Activated T-cell treated with anti-CD3 and anti-CD28 coated beads, Interleukin-2, amount 50 U/mL, for 24 hours (primary cell): ENCODE results near the gene FKBP4.
A peak's percentile ranks its signal among the peaks of the same experiment; 100 is the strongest.
"Not testable (repeated sequence)": the region's sequence is repeated elsewhere in the genome, so short reads cannot be mapped to it uniquely, and the experiment has no call there.

Source experiments
- DNase-seq: peaks from one replicate; pipeline ENCODE4 v3.0.0-alpha.2; 2020
- H3K27ac Mint-ChIP-seq: 2 replicates; pipeline ENCODE4 v1.8.0; 2020; ENCODE audit warnings: mild to moderate bottlenecking, mixed read lengths
- H3K27me3 Mint-ChIP-seq: 2 replicates; pipeline ENCODE4 v1.8.0; 2020; ENCODE audit warnings: mixed read lengths
- H3K36me3 Mint-ChIP-seq: 2 replicates; pipeline ENCODE4 v1.8.0; 2020; ENCODE audit warnings: low read depth, mixed read lengths
- H3K4me1 Mint-ChIP-seq: 2 replicates; pipeline ENCODE4 v1.8.0; 2020; ENCODE audit warnings: low read depth, mixed read lengths
- H3K4me3 Mint-ChIP-seq: 2 replicates; pipeline ENCODE4 v1.8.0; 2020; ENCODE audit warnings: mild to moderate bottlenecking, moderate library complexity, mixed read lengths
- H3K9me3 Mint-ChIP-seq: 2 replicates; pipeline ENCODE4 v1.8.0; 2020; ENCODE audit warnings: mixed read lengths

FKBP4 gene

GRCh38 chr12:2769866-2770533 is 24.8 kb upstream of the FKBP4 start:
- H3K27me3 Mint-ChIP-seq: no peaks in the 10 kb centered on the region
- H3K4me3 Mint-ChIP-seq: no peak overlapping the region
- no peak overlapping the region for H3K27ac Mint-ChIP-seq
- no peaks in the 10 kb centered on the region for H3K4me1 Mint-ChIP-seq
- DNase-seq: no peak
- no peaks in the 10 kb centered on the region for H3K36me3 Mint-ChIP-seq
- H3K9me3 Mint-ChIP-seq: no peaks in the 10 kb centered on the region

DNA sequence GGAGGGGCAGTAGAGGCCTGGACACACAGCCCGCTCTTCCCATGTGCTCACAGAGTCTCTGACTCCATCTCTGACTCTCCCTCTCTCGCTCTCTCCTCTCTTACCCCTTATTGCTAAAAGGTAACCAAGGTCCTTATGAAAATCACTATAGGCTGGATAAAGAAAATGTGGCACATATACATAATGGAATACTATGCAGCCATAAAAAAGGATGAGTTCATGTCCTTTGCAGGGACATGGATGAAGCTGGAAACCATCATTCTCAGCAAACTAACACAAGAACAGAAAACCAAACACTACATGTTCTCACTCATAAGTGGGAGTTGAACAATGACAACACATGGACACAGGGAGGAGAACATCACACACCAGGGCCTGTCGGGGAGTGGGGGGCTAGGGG is 24.2 kb upstream of the FKBP4 start:
- not testable (repeated sequence) for H3K4me1 Mint-ChIP-seq, H3K9me3 Mint-ChIP-seq, H3K36me3 Mint-ChIP-seq, DNase-seq, H3K27me3 Mint-ChIP-seq, H3K27ac Mint-ChIP-seq, H3K4me3 Mint-ChIP-seq

- H3K9me3 Mint-ChIP-seq: no peaks in the 10 kb centered on the region
- no peak for DNase-seq
- no peaks in the 10 kb centered on the region for H3K36me3 Mint-ChIP-seq
- H3K27me3 Mint-ChIP-seq: no peaks in the 10 kb centered on the region
- H3K4me1 Mint-ChIP-seq: no peaks in the 10 kb centered on the region
- no peak overlapping the region for H3K4me3 Mint-ChIP-seq
- H3K27ac Mint-ChIP-seq: no peak overlapping the region
Measured at GRCh38 chr12:2772370-2772769, 22.4 kb upstream of the FKBP4 start.

DNA sequence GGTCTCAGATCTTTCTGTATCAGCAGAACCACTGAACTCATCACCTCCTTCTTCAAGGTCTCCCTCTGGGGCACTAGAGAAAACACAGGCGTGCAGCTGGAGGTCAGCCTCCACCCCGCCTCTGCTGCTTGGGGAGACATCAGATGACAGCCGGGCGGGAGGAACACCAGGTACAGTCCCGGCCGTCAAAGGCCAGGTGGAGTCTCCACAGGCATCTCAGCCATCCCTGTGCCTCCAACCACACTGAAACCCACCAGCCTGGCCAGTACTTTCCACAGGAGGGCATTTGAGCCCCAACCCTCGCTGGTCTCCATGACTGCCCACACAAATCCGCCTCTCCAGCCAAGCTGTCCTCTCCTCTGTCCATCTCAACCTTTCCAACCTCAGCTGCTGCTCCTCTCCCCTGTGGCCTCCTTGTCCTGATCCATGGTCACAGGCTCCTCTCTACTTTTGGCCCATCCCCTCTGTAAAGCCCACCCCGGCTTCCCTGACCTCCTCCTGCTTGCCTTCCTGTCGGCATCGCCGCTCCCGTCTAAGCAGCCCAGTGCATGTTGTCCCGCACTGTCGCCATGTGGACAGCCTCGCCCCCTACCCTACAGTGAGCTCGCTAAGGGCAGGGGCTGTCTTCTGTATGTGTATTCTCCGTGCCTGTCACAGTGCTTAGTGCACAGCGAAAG is 21.4 kb upstream of the FKBP4 start:
- no peak for DNase-seq
- H3K27me3 Mint-ChIP-seq: peaks cover 2% of the 10 kb centered on the region
- no peaks in the 10 kb centered on the region for H3K9me3 Mint-ChIP-seq
- no peaks in the 10 kb centered on the region for H3K4me1 Mint-ChIP-seq
- no peaks in the 10 kb centered on the region for H3K36me3 Mint-ChIP-seq
- H3K27ac Mint-ChIP-seq: no peak overlapping the region
- no peak overlapping the region for H3K4me3 Mint-ChIP-seq

- Mint-ChIP-seq H3K9me3 (no peaks in the 10 kb centered on the region), H3K36me3 (no peaks in the 10 kb centered on the region), H3K4me3 (no peak overlapping the region), H3K4me1 (no peaks in the 10 kb centered on the region), H3K27ac (no peak overlapping the region), H3K27me3 (peaks cover 2% of the 10 kb centered on the region)
- DNase-seq: no peak
Measured at GRCh38 chr12:2775431-2775830, 19.3 kb upstream of the FKBP4 start.

DNA sequence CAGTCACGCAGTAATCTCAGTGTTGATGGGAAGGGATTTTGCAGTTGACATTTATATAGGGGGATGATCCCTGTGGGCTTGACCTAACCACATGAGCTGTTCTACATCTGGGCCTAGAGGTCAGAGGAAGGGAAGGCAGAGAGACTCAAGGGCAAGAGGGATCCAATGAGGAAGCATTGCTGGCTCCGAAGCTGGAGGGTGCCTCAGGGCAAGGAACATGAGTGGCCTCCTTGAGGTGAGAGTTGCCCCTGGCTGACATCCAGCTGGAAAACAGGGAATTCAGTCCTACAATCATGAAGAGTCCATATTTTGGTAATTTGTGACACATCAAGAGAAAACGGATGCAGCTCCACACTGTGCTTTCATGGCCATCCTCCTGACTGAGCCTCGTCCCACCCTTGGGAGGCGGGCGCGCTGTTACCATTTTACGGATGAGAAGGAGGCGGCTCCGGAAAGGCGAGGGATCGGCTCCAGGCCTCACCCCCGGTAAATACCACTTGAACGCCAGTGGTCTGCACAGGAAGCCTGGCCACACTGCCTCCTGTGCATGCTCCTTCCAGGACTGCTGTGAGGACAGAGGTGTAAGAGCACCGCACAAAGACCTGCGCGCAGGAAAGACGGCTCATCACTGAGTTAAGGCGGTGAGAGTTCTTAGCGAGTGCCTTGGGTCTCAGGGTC is 18.5 kb upstream of the FKBP4 start:
- peaks cover 2% of the 10 kb centered on the region for H3K27me3 Mint-ChIP-seq
- H3K4me3 Mint-ChIP-seq: no peak overlapping the region
- no peak for DNase-seq
- H3K36me3 Mint-ChIP-seq: no peaks in the 10 kb centered on the region
- H3K4me1 Mint-ChIP-seq: no peaks in the 10 kb centered on the region
- no peak overlapping the region for H3K27ac Mint-ChIP-seq
- H3K9me3 Mint-ChIP-seq: no peaks in the 10 kb centered on the region

- no peaks in the 10 kb centered on the region for H3K36me3 Mint-ChIP-seq
- H3K27ac Mint-ChIP-seq: no peak overlapping the region
- no peaks in the 10 kb centered on the region for H3K9me3 Mint-ChIP-seq
- no peak for DNase-seq
- no peak overlapping the region for H3K4me3 Mint-ChIP-seq
- H3K27me3 Mint-ChIP-seq: peaks cover 13% of the 10 kb centered on the region
- peaks cover 7% of the 10 kb centered on the region for H3K4me1 Mint-ChIP-seq
Measured at GRCh38 chr12:2779281-2779680, 15.5 kb upstream of the FKBP4 start.

GRCh38 chr12:2783936-2784600 is 10.7 kb upstream of the FKBP4 start:
- peak; percentile 72 for DNase-seq
- peak overlapping the region; percentile 73 for H3K4me3 Mint-ChIP-seq

DNA sequence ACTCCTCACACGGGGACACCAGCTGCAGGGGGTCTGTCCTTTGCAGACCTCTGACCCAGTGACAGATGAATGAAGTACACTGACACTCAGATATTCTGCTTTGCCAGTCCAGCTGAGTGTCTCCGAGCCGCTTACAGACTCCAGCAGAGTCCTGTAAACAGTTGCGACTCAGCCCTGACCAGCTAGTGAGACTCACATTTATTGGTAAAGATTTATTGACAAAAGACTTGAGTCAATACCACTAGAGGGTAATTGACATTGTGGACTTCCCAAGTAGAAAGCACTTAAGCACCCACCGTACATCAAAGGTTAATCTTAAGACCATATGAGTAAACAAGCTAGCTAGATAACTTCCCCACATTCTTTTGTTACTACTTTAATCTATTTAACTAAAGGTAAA is 9.8 kb upstream of the FKBP4 start:
- no peak for DNase-seq
- Mint-ChIP-seq H3K27me3 (peaks cover 20% of the 10 kb centered on the region), H3K9me3 (no peaks in the 10 kb centered on the region), H3K4me3 (no peak overlapping the region), H3K27ac (no peak overlapping the region), H3K36me3 (no peaks in the 10 kb centered on the region), H3K4me1 (peaks cover 8% of the 10 kb centered on the region)

More at GRCh38 chr12:2783936-2784600, 10.7 kb upstream of the FKBP4 start:
- Mint-ChIP-seq H3K27me3 (peaks cover 20% of the 10 kb centered on the region), H3K4me1 (peaks cover 8% of the 10 kb centered on the region), H3K36me3 (no peaks in the 10 kb centered on the region), H3K27ac (no peak overlapping the region), H3K9me3 (no peaks in the 10 kb centered on the region)

- H3K36me3 Mint-ChIP-seq: peaks cover 3% of the 10 kb centered on the region
- no peaks in the 10 kb centered on the region for H3K27me3 Mint-ChIP-seq
- DNase-seq: no peak
- H3K4me1 Mint-ChIP-seq: peaks cover 3% of the 10 kb centered on the region
- H3K4me3 Mint-ChIP-seq: no peak overlapping the region
- H3K27ac Mint-ChIP-seq: no peak overlapping the region
- no peaks in the 10 kb centered on the region for H3K9me3 Mint-ChIP-seq
Measured at GRCh38 chr12:2791089-2791488, 3.7 kb upstream of the FKBP4 start.

GRCh38 chr12:2792671-2793500 is 1.9 kb upstream of the FKBP4 start:
- peaks cover 20% of the 10 kb centered on the region for H3K4me1 Mint-ChIP-seq
- peaks cover 21% of the 10 kb centered on the region for H3K36me3 Mint-ChIP-seq
- peak overlapping the region; percentile 18 for H3K27ac Mint-ChIP-seq
- H3K9me3 Mint-ChIP-seq: no peaks in the 10 kb centered on the region
- DNase-seq: no peak
- peak overlapping the region; percentile 78 for H3K4me3 Mint-ChIP-seq
- H3K27me3 Mint-ChIP-seq: no peaks in the 10 kb centered on the region

- H3K27ac Mint-ChIP-seq: no peak overlapping the region
Measured at GRCh38 chr12:2793561-2793960, 1.2 kb upstream of the FKBP4 start.

DNA sequence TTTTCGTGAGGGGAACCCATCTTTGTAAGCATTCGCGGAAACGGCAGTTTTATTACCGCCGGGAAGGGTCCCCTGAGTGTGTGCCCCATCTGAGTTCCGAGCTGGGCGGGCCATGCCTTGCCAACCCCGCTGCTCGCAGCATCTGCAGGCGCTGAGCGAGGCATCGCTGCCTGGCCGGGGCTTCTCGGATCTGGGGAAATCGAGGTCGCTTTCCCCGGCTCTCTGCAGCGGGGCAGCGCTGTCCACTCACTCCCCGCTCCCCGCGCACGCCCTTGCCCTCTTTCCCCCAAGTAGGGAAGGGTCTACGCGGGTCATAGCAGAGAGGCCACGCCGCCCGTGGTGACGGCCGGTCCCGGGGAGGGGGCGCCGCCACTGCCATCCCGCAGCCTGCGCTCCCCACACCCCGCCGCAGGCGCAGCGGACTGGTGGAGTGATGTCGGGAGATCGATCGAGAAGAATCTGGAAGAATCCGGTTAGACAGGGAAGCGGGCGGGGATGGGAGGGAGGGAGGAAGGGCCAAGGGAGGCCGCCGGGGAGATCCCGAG is 507 bp upstream of the FKBP4 start:
- H3K27ac Mint-ChIP-seq: no peak overlapping the region
- DNase-seq: peak; percentile 70

More at GRCh38 chr12:2793561-2793960, 1.2 kb upstream of the FKBP4 start:
- Mint-ChIP-seq H3K4me1 (peaks cover 26% of the 10 kb centered on the region), H3K9me3 (no peaks in the 10 kb centered on the region), H3K4me3 (peak overlapping the region; percentile 78), H3K27me3 (no peaks in the 10 kb centered on the region), H3K36me3 (peaks cover 28% of the 10 kb centered on the region)
- DNase-seq: no peak

More for the DNA sequence above, 507 bp upstream of the FKBP4 start:
- H3K4me3 Mint-ChIP-seq: peak overlapping the region; percentile 78
- peaks cover 35% of the 10 kb centered on the region for H3K36me3 Mint-ChIP-seq
- no peaks in the 10 kb centered on the region for H3K9me3 Mint-ChIP-seq
- no peaks in the 10 kb centered on the region for H3K27me3 Mint-ChIP-seq
- H3K4me1 Mint-ChIP-seq: peaks cover 30% of the 10 kb centered on the region
